SK-N-SH treated with all-trans-retinoic acid at 6 μM for 48 hours (cell line): ENCODE data around the gene EHBP1.

Source experiments
- BACH2 ChIP-seq: fragments of 250-450 bp; sonication (Bioruptor Pico); IDR thresholded peaks from 2 replicates; pipeline ENCODE4 v1.9.0; 2021; ENCODE audit warnings: mild to moderate bottlenecking, borderline replicate concordance
- CSDC2 ChIP-seq: fragments of 250-450 bp; sonication (Bioruptor Pico); IDR thresholded peaks from 2 replicates; pipeline ENCODE4 v1.5.0; 2020; ENCODE audit warnings: mild to moderate bottlenecking, moderate library complexity
- GLIS3 ChIP-seq: fragments of 250-450 bp; sonication (Bioruptor Pico); IDR thresholded peaks from 2 replicates; pipeline ENCODE4 v1.5.0; 2020; ENCODE audit warnings: mild to moderate bottlenecking, moderate library complexity
- OSR1 ChIP-seq: fragments of 250-450 bp; sonication (Bioruptor Pico); IDR thresholded peaks from 2 replicates; pipeline ENCODE4 v1.8.0; 2022; ENCODE audit warnings: moderate library complexity, mild to moderate bottlenecking, inconsistent platforms
- PATZ1 ChIP-seq: fragments of 250-450 bp; sonication (Bioruptor Pico); IDR thresholded peaks from 2 replicates; pipeline ENCODE4 v1.8.0; 2020; ENCODE audit warnings: mild to moderate bottlenecking, moderate library complexity, borderline replicate concordance
- PPARA ChIP-seq: fragments of 250-450 bp; sonication (Bioruptor Pico); IDR thresholded peaks from 2 replicates; pipeline ENCODE4 v1.5.0; 2020; ENCODE audit warnings: mild to moderate bottlenecking, borderline replicate concordance
- RARB ChIP-seq: fragments of 250-450 bp; sonication (Bioruptor Pico); IDR thresholded peaks from 2 replicates; pipeline ENCODE4 v1.8.0; 2021; ENCODE audit warnings: mild to moderate bottlenecking, moderate library complexity
- SNAI2 ChIP-seq: fragments of 250-450 bp; sonication (Bioruptor Pico); IDR thresholded peaks from 2 replicates; pipeline ENCODE4 v1.5.0; 2020; ENCODE audit warnings: mild to moderate bottlenecking, moderate library complexity
- ZC3H10 ChIP-seq: fragments of 250-450 bp; sonication (Bioruptor Pico); IDR thresholded peaks from 2 replicates; pipeline ENCODE4 v1.5.1; 2021; ENCODE audit warnings: mild to moderate bottlenecking, moderate library complexity
- ZFP3 ChIP-seq: fragments of 250-450 bp; sonication (Bioruptor Pico); IDR thresholded peaks from 2 replicates; pipeline ENCODE4 v1.5.0; 2020; ENCODE audit warnings: mild to moderate bottlenecking, moderate library complexity
- ZNF8 ChIP-seq: fragments of 450-650 bp; formaldehyde crosslinking; IDR thresholded peaks from 2 replicates; pipeline ENCODE4 v1.5.0; 2020; ENCODE audit warnings: mild to moderate bottlenecking, moderate library complexity
- TF ChIP-seq, protein P1 (sequence below): fragments of 250-450 bp; sonication (Bioruptor Pico); IDR thresholded peaks from 2 replicates; pipeline ENCODE4 v1.5.0; 2020; ENCODE audit warnings: mild to moderate bottlenecking, moderate library complexity
- TF ChIP-seq, protein P2 (sequence below): fragments of 250-450 bp; sonication (Bioruptor Pico); IDR thresholded peaks from 2 replicates; pipeline ENCODE4 v1.8.0; 2021; ENCODE audit warnings: low read depth, mild to moderate bottlenecking, moderate library complexity, borderline replicate concordance

DNA sequence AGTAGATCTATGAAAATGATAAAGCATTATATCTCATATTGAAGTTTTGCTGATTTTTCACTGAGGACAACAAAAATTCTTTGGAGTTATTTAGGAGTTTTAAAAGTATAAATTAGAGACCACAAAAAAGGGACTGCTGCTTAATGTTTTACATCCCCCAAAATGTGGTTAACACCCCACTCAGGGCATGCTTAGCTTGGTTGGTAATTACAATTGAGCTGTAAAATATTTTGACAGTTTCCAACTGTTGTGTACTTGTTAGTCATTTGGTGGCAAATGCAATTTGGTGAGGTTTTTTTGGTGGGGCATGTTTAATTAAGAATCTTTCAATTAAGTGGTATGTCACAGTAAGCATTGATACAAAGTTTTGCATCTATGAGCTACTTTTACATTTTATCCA is 207.8 kb downstream of the EHBP1 start:
- TF ChIP-seq RARB (no peak), ZNF8 (no peak), GLIS3 (CRISPR knock-in tag) (no peak), PPARA (CRISPR knock-in tag) (no peak), OSR1 (CRISPR knock-in tag) (no peak), ZC3H10 (CRISPR knock-in tag) (no peak), BACH2 (CRISPR knock-in tag) (no peak), CSDC2 (CRISPR knock-in tag) (no peak), ZFP3 (CRISPR knock-in tag) (no peak), SNAI2 (CRISPR knock-in tag) (no peak), PATZ1 (no peak)
- TF ChIP-seq, protein P1, sequence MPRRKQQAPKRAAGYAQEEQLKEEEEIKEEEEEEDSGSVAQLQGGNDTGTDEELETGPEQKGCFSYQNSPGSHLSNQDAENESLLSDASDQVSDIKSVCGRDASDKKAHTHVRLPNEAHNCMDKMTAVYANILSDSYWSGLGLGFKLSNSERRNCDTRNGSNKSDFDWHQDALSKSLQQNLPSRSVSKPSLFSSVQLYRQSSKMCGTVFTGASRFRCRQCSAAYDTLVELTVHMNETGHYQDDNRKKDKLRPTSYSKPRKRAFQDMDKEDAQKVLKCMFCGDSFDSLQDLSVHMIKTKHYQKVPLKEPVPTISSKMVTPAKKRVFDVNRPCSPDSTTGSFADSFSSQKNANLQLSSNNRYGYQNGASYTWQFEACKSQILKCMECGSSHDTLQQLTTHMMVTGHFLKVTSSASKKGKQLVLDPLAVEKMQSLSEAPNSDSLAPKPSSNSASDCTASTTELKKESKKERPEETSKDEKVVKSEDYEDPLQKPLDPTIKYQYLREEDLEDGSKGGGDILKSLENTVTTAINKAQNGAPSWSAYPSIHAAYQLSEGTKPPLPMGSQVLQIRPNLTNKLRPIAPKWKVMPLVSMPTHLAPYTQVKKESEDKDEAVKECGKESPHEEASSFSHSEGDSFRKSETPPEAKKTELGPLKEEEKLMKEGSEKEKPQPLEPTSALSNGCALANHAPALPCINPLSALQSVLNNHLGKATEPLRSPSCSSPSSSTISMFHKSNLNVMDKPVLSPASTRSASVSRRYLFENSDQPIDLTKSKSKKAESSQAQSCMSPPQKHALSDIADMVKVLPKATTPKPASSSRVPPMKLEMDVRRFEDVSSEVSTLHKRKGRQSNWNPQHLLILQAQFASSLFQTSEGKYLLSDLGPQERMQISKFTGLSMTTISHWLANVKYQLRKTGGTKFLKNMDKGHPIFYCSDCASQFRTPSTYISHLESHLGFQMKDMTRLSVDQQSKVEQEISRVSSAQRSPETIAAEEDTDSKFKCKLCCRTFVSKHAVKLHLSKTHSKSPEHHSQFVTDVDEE (CRISPR knock-in tag), result no peak
- TF ChIP-seq, protein P2, sequence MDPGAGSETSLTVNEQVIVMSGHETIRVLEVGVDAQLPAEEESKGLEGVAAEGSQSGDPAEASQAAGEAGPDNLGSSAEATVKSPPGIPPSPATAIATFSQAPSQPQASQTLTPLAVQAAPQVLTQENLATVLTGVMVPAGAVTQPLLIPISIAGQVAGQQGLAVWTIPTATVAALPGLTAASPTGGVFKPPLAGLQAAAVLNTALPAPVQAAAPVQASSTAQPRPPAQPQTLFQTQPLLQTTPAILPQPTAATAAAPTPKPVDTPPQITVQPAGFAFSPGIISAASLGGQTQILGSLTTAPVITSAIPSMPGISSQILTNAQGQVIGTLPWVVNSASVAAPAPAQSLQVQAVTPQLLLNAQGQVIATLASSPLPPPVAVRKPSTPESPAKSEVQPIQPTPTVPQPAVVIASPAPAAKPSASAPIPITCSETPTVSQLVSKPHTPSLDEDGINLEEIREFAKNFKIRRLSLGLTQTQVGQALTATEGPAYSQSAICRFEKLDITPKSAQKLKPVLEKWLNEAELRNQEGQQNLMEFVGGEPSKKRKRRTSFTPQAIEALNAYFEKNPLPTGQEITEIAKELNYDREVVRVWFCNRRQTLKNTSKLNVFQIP (CRISPR knock-in tag), result no peak
